K562 (cell line): ENCODE results near the gene BCL2L15. TPM values are rescaled to one million over a fixed set of nuclear protein-coding genes. Genes with fewer than 3 reads are reported as not detected.

Experiments used
- CBFA2T3 ChIP-seq: fragments of 450-650 bp; IDR thresholded peaks from 2 replicates; pipeline ENCODE4 v1.6.1; 2017
- CCNT2 ChIP-seq: IDR thresholded peaks from 2 replicates; pipeline ENCODE4 v1.6.1; 2011; ENCODE audit warnings: borderline replicate concordance, low read depth, mild to moderate bottlenecking, moderate library complexity, mixed read lengths, low read length; ENCODE audit not compliant: insufficient read length; ENCODE audit errors: extremely low read depth
- ETV1 ChIP-seq: fragments of 450-650 bp; conservative IDR thresholded peaks from 2 replicates; pipeline ENCODE4 v1.6.1; 2016; ENCODE audit warnings: missing genetic modification characterization, control low read depth, low read depth, missing compliant biosample characterization
- FOXK2 ChIP-seq, 2 experiments: fragments of 450-650 bp; IDR thresholded peaks in 1 of 2; conservative IDR thresholded peaks in 1 of 2; 2 replicates each; pipeline ENCODE4 v1.6.1; 2016; ENCODE audit warnings: low read depth in 2 of 2, mild to moderate bottlenecking in 1 of 2
- JUND ChIP-seq, 2 experiments: IDR thresholded peaks; 2 replicates in 1 of 2; 3 replicates in 1 of 2; pipeline ENCODE4 v1.6.1; 2011; ENCODE audit warnings: borderline replicate concordance in 2 of 2, low read depth in 2 of 2, low read length in 2 of 2, improper control_type of control experiment in 1 of 2, missing biosample characterization in 1 of 2, missing genetic modification characterization in 1 of 2, missing genetic modification reagents in 1 of 2
- KDM5B ChIP-seq: fragments of 200-600 bp; sonication (generic); IDR thresholded peaks from 2 replicates; pipeline ENCODE4 v1.6.1; 2012; ENCODE audit warnings: low read depth, mild to moderate bottlenecking, moderate library complexity, low read length, control low read depth, inconsistent platforms; ENCODE audit not compliant: insufficient replicate concordance
- RFX5 ChIP-seq: IDR thresholded peaks from 2 replicates; pipeline ENCODE4 v1.6.1; 2011; ENCODE audit warnings: low read depth, mild to moderate bottlenecking, improper control_type of control experiment, low read length
- TGIF2 ChIP-seq: sonication (generic); formaldehyde crosslinking; IDR thresholded peaks from 2 replicates; pipeline ENCODE4 v1.8.1; 2022; ENCODE audit warnings: mild to moderate bottlenecking, missing genetic modification reagents, moderate library complexity
- TOE1 ChIP-seq, 2 experiments: fragments of 450-650 bp in 1 of 2; sonication (generic) in 1 of 2; formaldehyde crosslinking in 1 of 2; IDR thresholded peaks; 2 replicates each; pipeline versions ENCODE4 v1.7.1 to v1.8.0; 2016 to 2022; ENCODE audit warnings: borderline replicate concordance in 2 of 2, mild to moderate bottlenecking in 2 of 2, antibody characterized with exemption in 1 of 2, inconsistent platforms in 1 of 2, low read depth in 1 of 2, missing genetic modification reagents in 1 of 2, moderate library complexity in 1 of 2
- XRCC3 ChIP-seq: fragments of 450-650 bp; IDR thresholded peaks from 2 replicates; pipeline ENCODE4 v1.6.1; 2017; ENCODE audit warnings: mild to moderate bottlenecking, moderate library complexity
- XRCC5 ChIP-seq: fragments of 200-400 bp; formaldehyde crosslinking; IDR thresholded peaks from 2 replicates; pipeline ENCODE4 v1.6.1; 2017; ENCODE audit warnings: low read depth, mild to moderate bottlenecking, low read length
- ZC3H4 ChIP-seq: sonication (generic); formaldehyde crosslinking; IDR thresholded peaks from 2 replicates; pipeline ENCODE4 v1.9.0; 2021; ENCODE audit warnings: missing genetic modification reagents, borderline replicate concordance
- ZNF507 ChIP-seq: conservative IDR thresholded peaks from 2 replicates; pipeline ENCODE4 v1.6.1; 2017; ENCODE audit warnings: missing genetic modification characterization, missing compliant biosample characterization
- ZNF695 ChIP-seq: fragments of 450-650 bp; formaldehyde crosslinking; IDR thresholded peaks from 2 replicates; pipeline ENCODE4 v1.4.0; 2020; ENCODE audit warnings: mild to moderate bottlenecking, moderate library complexity
- polyA plus RNA-seq, 8 experiments: library from polyadenylated mRNA; depleted of rRNA in 4 of 8; stranded (reverse) in 5 of 8; unstranded in 3 of 8; fragments of >200 nt; fragmentation: Nextera tagmentation in 2 of 8; fragmentation: Illumina TruSeq in 1 of 8; extraction: Ambion mirVana in 2 of 8; extraction: Trizol in 1 of 8; gene quantifications; 2 replicates each; pipeline versions ENCODE4 v1.2.1 to v1.2.3, GENCODE V29; 2011 to 2014; ENCODE audit warnings: inconsistent platforms in 1 of 8, missing spikeins in 1 of 8
- total RNA-seq, 7 experiments: library from RNA; depleted of rRNA in 6 of 7; stranded (reverse); fragments of >200 nt in 6 of 7; fragmentation: Illumina TruSeq in 2 of 7; extraction: Trizol in 2 of 7; gene quantifications; 2 replicates each; pipeline versions ENCODE4 v1.2.1 to v1.2.3, GENCODE V29; 2011 to 2021; ENCODE audit warnings: low replicate concordance in 1 of 7
- TF ChIP-seq, protein P1 (sequence below), 2 experiments: IDR thresholded peaks in 1 of 2; conservative IDR thresholded peaks in 1 of 2; 2 replicates each; pipeline ENCODE4 v1.6.1; 2016; ENCODE audit warnings: low read depth in 2 of 2, mild to moderate bottlenecking in 1 of 2, missing compliant biosample characterization in 1 of 2, missing genetic modification characterization in 1 of 2, moderate library complexity in 1 of 2
- TF ChIP-seq, protein P2 (sequence below), 3 experiments: IDR thresholded peaks in 2 of 3; conservative IDR thresholded peaks in 1 of 3; 2 replicates each; pipeline ENCODE4 v1.5.1; 2011 to 2012; ENCODE audit warnings: low read length in 3 of 3, mild to moderate bottlenecking in 3 of 3, control low read depth in 2 of 3, improper control_type of control experiment in 1 of 3, inconsistent platforms in 1 of 3, low read depth in 1 of 3, mixed read lengths in 1 of 3, moderate library complexity in 1 of 3; ENCODE audit not compliant: insufficient read depth in 2 of 3
- TF ChIP-seq, protein P3 (sequence below): fragments of 450-650 bp; formaldehyde crosslinking; IDR thresholded peaks from 2 replicates; pipeline ENCODE4 v1.4.0; 2020; ENCODE audit warnings: mild to moderate bottlenecking, moderate library complexity
- TF ChIP-seq, protein P4 (sequence below): sonication (generic); IDR thresholded peaks from 2 replicates; pipeline ENCODE4 v1.6.1; 2016

The BCL2L15 gene
- total and polyA plus RNA-seq, 9 of the 15 experiments (the other 6 are each of a cell fraction or from before 2014, with no cell fraction given), result 0.06 to 0.42 (median 0.28) TPM; not detected in 1

DNA sequence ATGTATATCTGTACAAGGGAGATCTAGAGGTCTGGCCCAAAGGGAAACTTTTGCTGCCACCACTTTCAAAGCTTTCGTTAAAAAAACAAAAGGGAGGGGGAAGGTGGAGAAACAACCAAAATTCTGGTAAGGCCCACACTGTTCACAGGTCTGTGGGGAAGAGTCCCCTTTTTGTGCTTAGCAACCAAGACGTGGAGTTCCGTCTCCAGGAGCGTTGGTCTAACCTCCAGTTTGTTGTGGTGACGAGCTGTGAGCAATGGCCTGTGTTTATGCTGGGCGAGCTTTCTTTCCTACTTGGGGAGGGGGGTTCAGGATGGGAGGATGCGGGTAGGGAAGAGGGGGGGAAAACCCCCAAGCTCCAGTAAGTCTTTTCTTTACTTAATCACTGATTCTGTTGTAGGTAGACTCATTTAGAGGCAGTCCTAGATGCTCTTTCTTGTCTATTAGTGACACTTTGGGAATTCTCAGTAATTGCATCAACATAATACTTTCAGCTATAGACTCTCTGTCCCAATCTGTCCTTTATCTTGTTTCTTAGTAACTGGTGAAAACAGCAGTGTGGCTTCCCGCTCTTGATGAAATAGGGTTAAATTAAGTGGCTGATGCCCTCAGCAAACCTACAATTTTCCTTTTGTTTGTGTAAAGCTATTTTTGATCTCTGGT, 43.2 kb upstream of the BCL2L15 start (continued):
- TF ChIP-seq ZNF695 (CRISPR knock-in tag) (no peak), TGIF2 (CRISPR knock-in tag) (no peak), CCNT2 (no peak), JUND (IDR thresholded peaks at IDR 0.05; ENCODE audit: borderline replicate concordance, low read depth, low read length) (no peak), JUND (tag; IDR thresholded peaks at IDR 0.05; ENCODE audit: borderline replicate concordance, low read depth, low read length) (0 out of 3 replicates have a peak, but pooled peaks have one; percentile 3), KDM5B (peak; percentile 21), XRCC5 (no peak), FOXK2 (conservative IDR thresholded peaks at IDR 0.05 in 1 of 2, IDR thresholded peaks at IDR 0.05 in 1 of 2; ENCODE audit: low read depth in 2 of 2) (peak; percentile 75 to 90), XRCC3 (no peak), RFX5 (no peak), ZNF507 (no peak), ETV1 (no peak), TOE1 (IDR thresholded peaks at IDR 0.05; ENCODE audit: borderline replicate concordance) (peak; percentile 48; the same call in 1 of the 2 replicates), TOE1 (CRISPR knock-in tag; IDR thresholded peaks at IDR 0.05; ENCODE audit: borderline replicate concordance, low read depth) (0 out of 2 replicates have a peak, but pooled peaks have one; percentile 11), CBFA2T3 (no peak), ZC3H4 (peak; percentile 2; the same call in 1 of the 2 replicates)
- TF ChIP-seq, protein P1, sequence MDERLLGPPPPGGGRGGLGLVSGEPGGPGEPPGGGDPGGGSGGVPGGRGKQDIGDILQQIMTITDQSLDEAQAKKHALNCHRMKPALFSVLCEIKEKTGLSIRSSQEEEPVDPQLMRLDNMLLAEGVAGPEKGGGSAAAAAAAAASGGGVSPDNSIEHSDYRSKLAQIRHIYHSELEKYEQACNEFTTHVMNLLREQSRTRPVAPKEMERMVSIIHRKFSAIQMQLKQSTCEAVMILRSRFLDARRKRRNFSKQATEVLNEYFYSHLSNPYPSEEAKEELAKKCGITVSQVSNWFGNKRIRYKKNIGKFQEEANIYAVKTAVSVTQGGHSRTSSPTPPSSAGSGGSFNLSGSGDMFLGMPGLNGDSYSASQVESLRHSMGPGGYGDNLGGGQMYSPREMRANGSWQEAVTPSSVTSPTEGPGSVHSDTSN (CRISPR knock-in tag; IDR thresholded peaks at IDR 0.05; ENCODE audit: low read depth), result no peak
- TF ChIP-seq, protein P1 (tag; conservative IDR thresholded peaks at IDR 0.05; ENCODE audit: low read depth), result no peak
- TF ChIP-seq, protein P2, sequence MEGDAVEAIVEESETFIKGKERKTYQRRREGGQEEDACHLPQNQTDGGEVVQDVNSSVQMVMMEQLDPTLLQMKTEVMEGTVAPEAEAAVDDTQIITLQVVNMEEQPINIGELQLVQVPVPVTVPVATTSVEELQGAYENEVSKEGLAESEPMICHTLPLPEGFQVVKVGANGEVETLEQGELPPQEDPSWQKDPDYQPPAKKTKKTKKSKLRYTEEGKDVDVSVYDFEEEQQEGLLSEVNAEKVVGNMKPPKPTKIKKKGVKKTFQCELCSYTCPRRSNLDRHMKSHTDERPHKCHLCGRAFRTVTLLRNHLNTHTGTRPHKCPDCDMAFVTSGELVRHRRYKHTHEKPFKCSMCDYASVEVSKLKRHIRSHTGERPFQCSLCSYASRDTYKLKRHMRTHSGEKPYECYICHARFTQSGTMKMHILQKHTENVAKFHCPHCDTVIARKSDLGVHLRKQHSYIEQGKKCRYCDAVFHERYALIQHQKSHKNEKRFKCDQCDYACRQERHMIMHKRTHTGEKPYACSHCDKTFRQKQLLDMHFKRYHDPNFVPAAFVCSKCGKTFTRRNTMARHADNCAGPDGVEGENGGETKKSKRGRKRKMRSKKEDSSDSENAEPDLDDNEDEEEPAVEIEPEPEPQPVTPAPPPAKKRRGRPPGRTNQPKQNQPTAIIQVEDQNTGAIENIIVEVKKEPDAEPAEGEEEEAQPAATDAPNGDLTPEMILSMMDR (IDR thresholded peaks at IDR 0.05 in 2 of 3, conservative IDR thresholded peaks at IDR 0.05 in 1 of 3; ENCODE audit: insufficient read depth in 2 of 3, low read depth in 1 of 3, low read length in 3 of 3), result no peak; a peak in 1 of 6 replicates
- TF ChIP-seq, protein P3, sequence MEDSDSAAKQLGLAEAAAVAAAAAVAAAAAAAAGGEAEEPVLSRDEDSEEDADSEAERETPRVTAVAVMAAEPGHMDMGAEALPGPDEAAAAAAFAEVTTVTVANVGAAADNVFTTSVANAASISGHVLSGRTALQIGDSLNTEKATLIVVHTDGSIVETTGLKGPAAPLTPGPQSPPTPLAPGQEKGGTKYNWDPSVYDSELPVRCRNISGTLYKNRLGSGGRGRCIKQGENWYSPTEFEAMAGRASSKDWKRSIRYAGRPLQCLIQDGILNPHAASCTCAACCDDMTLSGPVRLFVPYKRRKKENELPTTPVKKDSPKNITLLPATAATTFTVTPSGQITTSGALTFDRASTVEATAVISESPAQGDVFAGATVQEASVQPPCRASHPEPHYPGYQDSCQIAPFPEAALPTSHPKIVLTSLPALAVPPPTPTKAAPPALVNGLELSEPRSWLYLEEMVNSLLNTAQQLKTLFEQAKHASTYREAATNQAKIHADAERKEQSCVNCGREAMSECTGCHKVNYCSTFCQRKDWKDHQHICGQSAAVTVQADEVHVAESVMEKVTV, result no peak
- TF ChIP-seq, protein P4, sequence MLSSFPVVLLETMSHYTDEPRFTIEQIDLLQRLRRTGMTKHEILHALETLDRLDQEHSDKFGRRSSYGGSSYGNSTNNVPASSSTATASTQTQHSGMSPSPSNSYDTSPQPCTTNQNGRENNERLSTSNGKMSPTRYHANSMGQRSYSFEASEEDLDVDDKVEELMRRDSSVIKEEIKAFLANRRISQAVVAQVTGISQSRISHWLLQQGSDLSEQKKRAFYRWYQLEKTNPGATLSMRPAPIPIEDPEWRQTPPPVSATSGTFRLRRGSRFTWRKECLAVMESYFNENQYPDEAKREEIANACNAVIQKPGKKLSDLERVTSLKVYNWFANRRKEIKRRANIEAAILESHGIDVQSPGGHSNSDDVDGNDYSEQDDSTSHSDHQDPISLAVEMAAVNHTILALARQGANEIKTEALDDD, result peak; percentile 10; the same call in 1 of the 2 replicates
